H9 (cell line): ENCODE measurements around the gene AKR1C8. TPM values are rescaled to one million over a fixed set of nuclear protein-coding genes. Genes with fewer than 3 reads are reported as not detected.

Source experiments
- DNase-seq: peaks from one replicate; pipeline ENCODE4 v3.0.0-alpha.2; 2017
- H2AFZ ChIP-seq: one replicate; pipeline ENCODE4 v1.6.1; 2013; ENCODE audit warnings: mild to moderate bottlenecking, low read length, control low read depth, moderate library complexity
- H2AK5ac ChIP-seq: 2 replicates; pipeline ENCODE4 v1.6.1; 2013; ENCODE audit warnings: low read length, control low read depth, mixed read lengths; ENCODE audit not compliant: insufficient read length
- H2BK120ac ChIP-seq: one replicate; pipeline ENCODE4 v1.6.1; 2013; ENCODE audit warnings: low read depth, mild to moderate bottlenecking, low read length, control low read depth, inconsistent platforms; ENCODE audit not compliant: poor library complexity, severe bottlenecking
- H2BK12ac ChIP-seq: 2 replicates; pipeline ENCODE4 v1.6.1; 2013; ENCODE audit warnings: low read length, control low read depth, mixed read lengths, low read depth; ENCODE audit not compliant: insufficient read length
- H2BK15ac ChIP-seq: 2 replicates; pipeline ENCODE4 v1.6.1; 2013; ENCODE audit warnings: low read depth, low read length, control low read depth
- H2BK20ac ChIP-seq: one replicate; pipeline ENCODE4 v1.6.1; 2013; ENCODE audit warnings: low read depth, mild to moderate bottlenecking, low read length, control low read depth, inconsistent platforms; ENCODE audit not compliant: poor library complexity, severe bottlenecking
- H2BK5ac ChIP-seq: 2 replicates; pipeline ENCODE4 v1.6.1; 2013; ENCODE audit warnings: low read length, control low read depth, mixed read lengths; ENCODE audit not compliant: insufficient read length
- H3K14ac ChIP-seq: 2 replicates; pipeline ENCODE4 v1.6.1; 2013; ENCODE audit warnings: low read length, control low read depth; ENCODE audit not compliant: insufficient read depth
- H3K18ac ChIP-seq: 2 replicates; pipeline ENCODE4 v1.6.1; 2013; ENCODE audit warnings: low read depth, mild to moderate bottlenecking, mixed read lengths, low read length, control low read depth; ENCODE audit not compliant: insufficient read length
- H3K23ac ChIP-seq: 2 replicates; pipeline ENCODE4 v1.6.1; 2013; ENCODE audit warnings: low read length, control low read depth, mixed read lengths, low read depth; ENCODE audit not compliant: insufficient read length
- H3K23me2 ChIP-seq: 2 replicates; pipeline ENCODE4 v1.6.1; 2013; ENCODE audit warnings: low read depth, mild to moderate bottlenecking, mixed read lengths, low read length, control low read depth; ENCODE audit not compliant: insufficient read length, poor library complexity, severe bottlenecking
- H3K27ac ChIP-seq: 2 replicates; pipeline ENCODE4 v1.5.1; 2013; ENCODE audit warnings: low read length, control low read depth, mixed read lengths, low read depth; ENCODE audit not compliant: insufficient read length
- H3K27me3 ChIP-seq: 2 replicates; pipeline ENCODE4 v1.6.1; 2013; ENCODE audit warnings: low read length, control low read depth, inconsistent platforms; ENCODE audit not compliant: insufficient read depth
- H3K4ac ChIP-seq: 2 replicates; pipeline ENCODE4 v1.6.1; 2013; ENCODE audit warnings: low read depth, mild to moderate bottlenecking, control low read depth, inconsistent platforms, low read length, moderate library complexity
- H3K4me1 ChIP-seq: 2 replicates; pipeline ENCODE4 v1.6.1; 2013; ENCODE audit warnings: low read length, control low read depth, inconsistent platforms; ENCODE audit not compliant: insufficient read depth
- H3K4me2 ChIP-seq: 2 replicates; pipeline ENCODE4 v1.6.1; 2013; ENCODE audit warnings: low read length, control low read depth, mixed read lengths; ENCODE audit not compliant: insufficient read length, insufficient read depth
- H3K56ac ChIP-seq: 2 replicates; pipeline ENCODE4 v1.6.1; 2013; ENCODE audit warnings: low read depth, mild to moderate bottlenecking, mixed read lengths, low read length, control low read depth; ENCODE audit not compliant: insufficient read length
- H3K79me1 ChIP-seq: 2 replicates; pipeline ENCODE4 v1.6.1; 2013; ENCODE audit warnings: low read depth, mild to moderate bottlenecking, moderate library complexity, low read length, control low read depth, inconsistent platforms; ENCODE audit not compliant: insufficient read depth, poor library complexity, severe bottlenecking
- H3K79me2 ChIP-seq: 2 replicates; pipeline ENCODE4 v1.6.1; 2013; ENCODE audit warnings: low read length, control low read depth, inconsistent platforms; ENCODE audit not compliant: insufficient read depth
- H3K9ac ChIP-seq: 2 replicates; pipeline ENCODE4 v1.6.1; 2013; ENCODE audit warnings: low read length, control low read depth, mixed read lengths; ENCODE audit not compliant: insufficient read length; ENCODE audit errors: extremely low read depth
- H3K9me3 ChIP-seq: one replicate; pipeline ENCODE4 v1.6.1; 2013; ENCODE audit warnings: low read depth, low read length, inconsistent platforms; ENCODE audit not compliant: control insufficient read depth
- H3T11ph ChIP-seq: one replicate; pipeline ENCODE4 v1.6.1; 2013; ENCODE audit warnings: mild to moderate bottlenecking, low read length, control low read depth, inconsistent platforms
- H4K20me1 ChIP-seq: one replicate; pipeline ENCODE4 v1.6.1; 2013; ENCODE audit not compliant: control insufficient read depth, insufficient read length, insufficient read depth
- H4K5ac ChIP-seq: 2 replicates; pipeline ENCODE4 v1.6.1; 2013; ENCODE audit warnings: low read depth, mild to moderate bottlenecking, mixed read lengths, low read length, control low read depth; ENCODE audit not compliant: insufficient read length
- H4K8ac ChIP-seq: replicated peaks from 2 replicates; pipeline ENCODE4 v1.6.1; 2013; ENCODE audit warnings: low read length, control low read depth, mixed read lengths, low read depth; ENCODE audit not compliant: insufficient read length
- H4K91ac ChIP-seq: 2 replicates; pipeline ENCODE4 v1.6.1; 2013; ENCODE audit warnings: low read depth, mild to moderate bottlenecking, moderate library complexity, mixed read lengths, low read length, control low read depth; ENCODE audit not compliant: insufficient read length
- H3K27ac Mint-ChIP-seq, 3 experiments: 2 replicates in 2 of 3; 3 replicates in 1 of 3; pipeline ENCODE4 v1.8.0; 2020 to 2021; ENCODE audit warnings: mixed read lengths in 3 of 3, mild to moderate bottlenecking in 1 of 3, moderate library complexity in 1 of 3
- H3K27me3 Mint-ChIP-seq: 2 replicates; pipeline ENCODE4 v1.8.0; 2021; ENCODE audit warnings: low read depth, mild to moderate bottlenecking, moderate library complexity, mixed read lengths
- H3K36me3 Mint-ChIP-seq, 3 experiments: 2 replicates in 2 of 3; 3 replicates in 1 of 3; pipeline ENCODE4 v1.8.0; 2020 to 2021; ENCODE audit warnings: low read depth in 3 of 3, mixed read lengths in 3 of 3; ENCODE audit not compliant: insufficient read depth in 1 of 3
- H3K4me1 Mint-ChIP-seq, 2 experiments: 2 replicates each; pipeline ENCODE4 v1.8.0; 2020; ENCODE audit warnings: mixed read lengths in 2 of 2
- H3K4me3 Mint-ChIP-seq, 2 experiments: 2 replicates in 1 of 2; 3 replicates in 1 of 2; pipeline ENCODE4 v1.8.0; 2020 to 2021; ENCODE audit warnings: mild to moderate bottlenecking in 2 of 2, mixed read lengths in 2 of 2, moderate library complexity in 1 of 2
- H3K9me3 Mint-ChIP-seq, 2 experiments: 2 replicates in 1 of 2; 3 replicates in 1 of 2; pipeline ENCODE4 v1.8.0; 2020; ENCODE audit warnings: mild to moderate bottlenecking in 2 of 2, mixed read lengths in 2 of 2, moderate library complexity in 1 of 2
- CTCF ChIP-seq: fragments of 200-600 bp; sonication (generic); conservative IDR thresholded peaks from 3 replicates; pipeline ENCODE4 v1.8.0; 2021; ENCODE audit warnings: antibody characterized with exemption, mild to moderate bottlenecking
- WGBS: extraction: QIAGEN DNeasy Blood & Tissue Kit; methylation state at CpG from one replicate; pipeline ENCODE4 v1.1.7; 2013; ENCODE audit warnings: missing lambda C conversion rate, low lambda C conversion rate, mixed read lengths; ENCODE audit not compliant: insufficient read length; ENCODE audit errors: extremely low coverage; 5-methylcytosine and 5-hydroxymethylcytosine counted together
- total RNA-seq: library from RNA; stranded (reverse); gene quantifications from 2 replicates; pipeline ENCODE4 v1.2.1, GENCODE V29; 2021

AKR1C8 gene
- total RNA-seq, 1 experiment from 2014 or later, result not detected

GRCh38 chr10:5148678-5149032 lies 36.3 kb downstream of the AKR1C8 start:
- Histone ChIP-seq H2BK12ac (no peak overlapping the region), H3K9ac (no peak overlapping the region), H3K27me3 (no peaks in the 10 kb centered on the region), H3K27ac (no peak overlapping the region), H3T11ph (no peak overlapping the region), H3K14ac (no peak overlapping the region), H4K8ac (no peak overlapping the region), H3K4ac (no peak overlapping the region), H4K5ac (no peak overlapping the region), H3K56ac (no peak overlapping the region), H3K4me2 (no peak overlapping the region), H2AFZ (no peak overlapping the region), H2BK15ac (no peak overlapping the region), H2BK20ac (no peak overlapping the region), H3K79me2 (no peaks in the 10 kb centered on the region), H3K4me1 (no peaks in the 10 kb centered on the region), H4K20me1 (no peaks in the 10 kb centered on the region), H4K91ac (no peak overlapping the region), H2BK120ac (no peak overlapping the region), H3K23ac (no peak overlapping the region), H3K79me1 (no peaks in the 10 kb centered on the region), H3K23me2 (no peaks in the 10 kb centered on the region), H2BK5ac (no peak overlapping the region), H2AK5ac (no peak overlapping the region), H3K18ac (no peak overlapping the region), H3K9me3 (peaks cover 6% of the 10 kb centered on the region)
- no CpG with 5 or more reads among the region's 1 CpG for WGBS
- no peak overlapping the region for H3K27ac Mint-ChIP-seq
- H3K9me3 Mint-ChIP-seq, result peaks cover 59 to 73% of the 10 kb centered on the region in 2 experiments
- no peak for DNase-seq
- no peaks in the 10 kb centered on the region; the same call in 1 of the 2 replicates for H3K27me3 Mint-ChIP-seq
- peaks cover 0 to 19% (median 0%) of the 10 kb centered on the region in 3 experiments; a peak in 5 of 7 replicates for H3K36me3 Mint-ChIP-seq
- no peak overlapping the region for H3K4me3 Mint-ChIP-seq
- no peak for TF ChIP-seq CTCF
- no peaks in the 10 kb centered on the region for H3K4me1 Mint-ChIP-seq
